ENCODE results near the gene ATXN3L. TPM values are rescaled to one million over a fixed set of nuclear protein-coding genes. Genes with fewer than 3 reads are reported as not detected.
A peak's percentile ranks its signal among the peaks of the same experiment; 100 is the strongest.

Gene ATXN3L
- total and polyA plus RNA-seq, 3 donors from 2014 or later, result 1.2 to 4.3 (median 1.8) TPM

DNA sequence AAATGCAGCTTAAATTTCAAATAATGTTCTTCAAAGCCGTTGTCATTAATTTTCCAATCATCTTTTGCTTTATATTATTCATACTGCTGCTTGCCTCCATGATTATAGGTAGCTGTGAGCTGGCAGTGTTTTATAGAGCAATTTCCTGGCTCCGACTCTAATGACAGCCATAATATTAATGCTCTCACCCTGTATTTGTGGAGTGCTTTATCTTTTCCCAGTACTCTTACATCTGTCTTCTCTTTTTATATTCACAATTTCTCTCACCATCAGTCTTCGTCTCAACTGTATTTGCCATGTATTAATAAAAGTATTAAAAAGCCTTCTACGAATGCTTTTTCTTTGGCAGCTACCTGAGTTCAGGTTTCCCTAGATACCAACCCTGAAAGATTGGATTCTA is 21.0 kb downstream of the ATXN3L start:
- no peak overlapping the region for H3K27ac ChIP-seq
- no peak overlapping the region for H3K4me3 ChIP-seq
- no peaks in the 10 kb centered on the region for H3K27me3 ChIP-seq
- DNase-seq, result no peak
- H3K4me1 ChIP-seq, result no peaks in the 10 kb centered on the region
- WGBS, 2 donors, result 91 to 96% methylated on average over 4 of the region's 4 CpGs
- no peaks in the 10 kb centered on the region for H3K9me3 ChIP-seq
- H3K36me3 ChIP-seq (ENCODE audit: low read depth, missing control alignments), result no peaks in the 10 kb centered on the region
- TF ChIP-seq, protein P1, sequence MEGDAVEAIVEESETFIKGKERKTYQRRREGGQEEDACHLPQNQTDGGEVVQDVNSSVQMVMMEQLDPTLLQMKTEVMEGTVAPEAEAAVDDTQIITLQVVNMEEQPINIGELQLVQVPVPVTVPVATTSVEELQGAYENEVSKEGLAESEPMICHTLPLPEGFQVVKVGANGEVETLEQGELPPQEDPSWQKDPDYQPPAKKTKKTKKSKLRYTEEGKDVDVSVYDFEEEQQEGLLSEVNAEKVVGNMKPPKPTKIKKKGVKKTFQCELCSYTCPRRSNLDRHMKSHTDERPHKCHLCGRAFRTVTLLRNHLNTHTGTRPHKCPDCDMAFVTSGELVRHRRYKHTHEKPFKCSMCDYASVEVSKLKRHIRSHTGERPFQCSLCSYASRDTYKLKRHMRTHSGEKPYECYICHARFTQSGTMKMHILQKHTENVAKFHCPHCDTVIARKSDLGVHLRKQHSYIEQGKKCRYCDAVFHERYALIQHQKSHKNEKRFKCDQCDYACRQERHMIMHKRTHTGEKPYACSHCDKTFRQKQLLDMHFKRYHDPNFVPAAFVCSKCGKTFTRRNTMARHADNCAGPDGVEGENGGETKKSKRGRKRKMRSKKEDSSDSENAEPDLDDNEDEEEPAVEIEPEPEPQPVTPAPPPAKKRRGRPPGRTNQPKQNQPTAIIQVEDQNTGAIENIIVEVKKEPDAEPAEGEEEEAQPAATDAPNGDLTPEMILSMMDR (IDR thresholded peaks at IDR 0.05), result no peak
- intact Hi-C loops (cut with DNase I; ENCODE audit: low total_unique reads), result no loop called here

DNA sequence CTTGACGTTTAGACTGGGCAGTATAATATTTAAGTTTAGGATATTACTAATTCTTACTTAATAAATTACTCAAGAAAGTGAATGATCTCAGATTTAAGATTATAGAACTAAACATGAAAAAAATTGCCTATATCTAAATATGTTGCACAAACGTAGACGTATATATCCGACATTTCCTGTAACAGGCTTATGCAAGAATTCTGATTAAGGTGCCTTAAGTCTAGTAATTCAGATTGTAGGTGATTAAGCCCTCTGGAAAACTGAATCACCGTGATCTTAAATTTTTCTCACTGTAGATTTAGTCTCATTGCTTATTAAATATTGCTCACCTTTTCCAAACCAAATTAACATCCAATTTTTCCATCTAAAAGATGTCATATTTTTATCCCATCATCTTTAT is 24.0 kb downstream of the ATXN3L start:
- no peaks in the 10 kb centered on the region for H3K27me3 ChIP-seq
- DNase-seq, result no peak
- H3K27ac ChIP-seq, result no peak overlapping the region
- intact Hi-C loops (cut with DNase I; ENCODE audit: low total_unique reads), result no loop called here
- TF ChIP-seq, protein P1 (IDR thresholded peaks at IDR 0.05), result no peak
- no peak for TF ChIP-seq POLR2A (IDR thresholded peaks at IDR 0.05)
- no peaks in the 10 kb centered on the region for H3K36me3 ChIP-seq (ENCODE audit: low read depth, missing control alignments)
- WGBS, 2 donors, result 94 to 95% methylated on average over 5 of the region's 5 CpGs
- no peaks in the 10 kb centered on the region for H3K9me3 ChIP-seq
- no peaks in the 10 kb centered on the region for H3K4me1 ChIP-seq
- no peak overlapping the region for H3K4me3 ChIP-seq

DNA sequence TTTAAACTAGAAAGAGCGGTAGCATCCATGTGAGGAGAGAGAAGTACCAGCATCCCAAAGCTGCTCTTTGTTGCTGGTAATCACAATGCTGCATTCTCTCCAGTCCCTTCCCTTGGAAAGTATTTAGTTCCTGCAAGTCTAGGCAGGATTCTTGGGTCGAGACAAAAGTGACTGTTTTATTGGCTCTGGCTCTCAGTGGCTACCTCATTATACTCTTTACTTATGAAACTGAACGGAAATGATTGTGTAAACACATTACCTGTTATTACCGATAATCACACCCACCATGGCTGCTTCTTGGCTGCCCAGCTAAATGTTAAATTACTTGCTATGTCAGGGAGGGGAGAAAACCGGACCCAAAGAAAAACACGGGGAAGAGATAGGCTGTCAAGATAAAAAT is 26.2 kb downstream of the ATXN3L start:
- H3K27ac ChIP-seq, result no peak overlapping the region
- TF ChIP-seq, protein P1 (IDR thresholded peaks at IDR 0.05), result no peak
- TF ChIP-seq POLR2A (IDR thresholded peaks at IDR 0.05), result no peak
- DNase-seq, result no peak
- WGBS, 2 donors, result 51 to 61% methylated on average over 6 of the region's 6 CpGs
- H3K36me3 ChIP-seq (ENCODE audit: low read depth, missing control alignments), result no peaks in the 10 kb centered on the region
- no peaks in the 10 kb centered on the region for H3K9me3 ChIP-seq
- H3K27me3 ChIP-seq, result no peaks in the 10 kb centered on the region
- no peak overlapping the region for H3K4me3 ChIP-seq
- no peaks in the 10 kb centered on the region for H3K4me1 ChIP-seq
- intact Hi-C loops (cut with DNase I; ENCODE audit: low total_unique reads), result no loop called here

DNA sequence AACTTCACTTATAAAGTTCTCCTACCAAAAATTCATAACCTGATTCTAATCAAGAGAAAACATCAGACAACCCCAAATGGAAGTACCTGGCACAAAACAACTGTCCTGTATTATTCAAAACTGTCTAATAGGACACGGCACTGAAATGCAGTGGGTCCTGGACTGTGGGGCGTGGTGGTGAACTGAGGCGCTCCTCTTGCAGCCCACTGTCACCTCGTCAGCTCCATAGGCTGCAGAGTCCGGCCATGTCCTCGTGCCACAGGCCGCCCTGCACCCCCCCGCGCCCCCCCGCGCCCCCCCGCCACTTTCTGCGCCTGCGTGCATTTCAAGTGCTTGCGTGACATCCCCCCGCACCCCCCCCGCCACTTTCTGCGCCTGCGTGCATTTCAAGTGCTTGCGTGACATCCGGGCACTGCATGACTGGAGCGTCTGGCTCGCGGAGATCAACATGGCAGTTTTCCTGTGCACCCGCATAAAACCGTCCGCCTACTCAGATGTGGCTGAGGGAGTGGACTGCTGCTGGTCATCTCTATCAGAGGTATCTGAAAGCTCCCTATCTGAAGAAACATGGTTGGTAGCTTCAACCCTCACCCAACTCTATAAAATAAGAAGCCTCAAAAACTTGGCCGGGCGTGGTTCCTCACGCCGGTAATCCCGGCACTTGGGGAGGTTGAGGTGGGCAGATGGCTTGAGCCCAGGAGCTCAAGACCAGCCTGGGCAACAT is 28.8 kb downstream of the ATXN3L start:
- H3K4me1 ChIP-seq, result no peaks in the 10 kb centered on the region
- WGBS, 2 donors, result 70 to 92% methylated on average over 9 to 25 of the region's 32 CpGs
- H3K27me3 ChIP-seq, result no peaks in the 10 kb centered on the region
- peak overlapping the region in 1 of 2 donors; percentile 31 for H3K4me3 ChIP-seq
- no peak overlapping the region for H3K27ac ChIP-seq
- TF ChIP-seq POLR2A (IDR thresholded peaks at IDR 0.05), result no peak
- TF ChIP-seq, protein P1 (IDR thresholded peaks at IDR 0.05), result no peak
- H3K36me3 ChIP-seq (ENCODE audit: low read depth, missing control alignments), result no peaks in the 10 kb centered on the region
- intact Hi-C loops (cut with DNase I; ENCODE audit: low total_unique reads), result no loop called here
- peak; percentile 44 for DNase-seq
- H3K9me3 ChIP-seq, result no peaks in the 10 kb centered on the region

DNA sequence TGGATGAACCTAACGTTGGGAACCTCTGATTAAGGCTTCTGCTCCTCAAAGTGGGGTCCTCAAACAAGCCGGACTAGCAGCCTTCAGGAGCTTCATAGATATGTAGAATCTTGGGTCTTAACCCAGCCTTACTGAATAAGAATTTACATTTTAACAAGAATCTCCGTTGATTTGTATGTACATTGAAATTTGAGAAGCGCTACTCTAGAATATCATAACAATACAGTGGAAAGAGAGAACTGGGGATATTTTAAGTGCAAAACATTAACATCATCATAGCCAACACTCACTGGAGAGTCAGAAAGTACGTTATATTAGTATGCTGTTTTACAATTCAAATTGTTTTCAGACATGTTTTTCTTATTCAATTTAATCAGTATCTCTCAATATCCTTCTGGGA is 31.2 kb downstream of the ATXN3L start:
- Histone ChIP-seq H3K4me1 (no peaks in the 10 kb centered on the region), H3K27ac (no peak overlapping the region), H3K9me3 (no peaks in the 10 kb centered on the region), H3K4me3 (no peak overlapping the region), H3K36me3 (ENCODE audit: low read depth, missing control alignments) (no peaks in the 10 kb centered on the region), H3K27me3 (no peaks in the 10 kb centered on the region)
- TF ChIP-seq POLR2A (IDR thresholded peaks at IDR 0.05), result no peak
- TF ChIP-seq, protein P1 (IDR thresholded peaks at IDR 0.05), result no peak
- 88 to 90% methylated on average over 5 of the region's 5 CpGs for WGBS, 2 donors
- intact Hi-C loops (cut with DNase I; ENCODE audit: low total_unique reads), result no loop called here
- DNase-seq, result no peak

Measured in testis (tissue), 3 donors.